Measurements from ENCODE around the gene MGAT3.

The MGAT3 gene

GRCh38 chr22:39530692-39531331, 74.0 kb downstream of the MGAT3 start:
- peaks cover 15% of the 10 kb centered on the region for H3K4me1 ChIP-seq (ENCODE audit: control insufficient read depth, insufficient read depth, low read length, unreplicated experiment)
- no peaks in the 10 kb centered on the region for H3K36me3 ChIP-seq (ENCODE audit: insufficient read depth, low read length)
- H3K27me3 ChIP-seq (ENCODE audit: insufficient read depth, low read length) = no peaks in the 10 kb centered on the region
- H3K27ac ChIP-seq (ENCODE audit: low read depth, low read length) = no peak overlapping the region
- peak overlapping the region; percentile 98; the same call in 1 of the 2 replicates for H3K4me3 ChIP-seq (ENCODE audit: low read depth, low read length)
- H3K79me2 ChIP-seq (ENCODE audit: control insufficient read depth, insufficient read depth, low read length, unreplicated experiment) = peaks cover 18% of the 10 kb centered on the region
- no peak overlapping the region for H2AFZ ChIP-seq (ENCODE audit: low read length, unreplicated experiment)

DNA sequence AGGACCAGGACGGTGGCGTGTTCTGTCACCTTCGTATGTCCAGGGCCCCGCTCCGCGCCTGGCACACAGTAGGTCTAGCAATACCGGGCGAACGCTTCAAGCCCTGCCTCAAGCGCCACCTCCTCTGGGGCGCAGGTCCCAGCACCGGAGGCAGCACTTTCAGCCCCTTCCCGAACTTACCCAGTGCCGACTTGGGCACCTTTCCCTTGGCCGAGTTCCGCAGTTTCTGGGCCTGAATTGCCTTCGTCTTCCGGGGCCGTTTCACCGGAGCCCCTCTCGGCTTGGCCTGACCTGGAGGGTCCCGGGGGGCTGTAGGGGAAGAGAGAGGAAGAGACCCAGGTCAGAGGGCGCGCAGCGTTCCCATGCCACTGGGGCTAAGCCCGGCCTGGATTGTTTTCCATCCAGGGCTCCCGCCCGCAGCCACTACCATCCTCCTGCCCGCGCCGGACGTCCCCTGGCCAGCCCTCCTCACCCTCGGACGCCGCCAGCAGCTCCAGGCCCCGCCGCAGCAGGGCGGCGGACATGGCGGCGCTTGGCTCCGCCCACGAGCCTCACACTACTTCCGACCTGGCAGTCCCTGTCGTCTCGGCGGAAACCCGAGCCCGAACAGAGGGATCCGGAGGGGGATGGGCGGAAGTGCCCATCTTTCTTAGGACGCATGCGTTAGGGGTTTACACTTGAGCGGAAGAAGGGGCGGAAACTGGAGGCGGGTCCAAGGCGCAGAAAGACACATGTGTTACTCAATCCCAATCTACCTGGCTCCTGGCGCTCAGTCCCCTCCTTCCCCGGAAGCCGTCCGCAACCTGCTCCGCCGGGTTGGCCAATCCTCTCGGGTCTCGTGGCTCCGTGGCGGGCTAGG, 75.6 kb downstream of the MGAT3 start, which contains the start of gene RPS19BP1:
Gene RPS19BP1, minus strand, starts transcription at position 534 of the 859 bp plus-strand sequence. Its CDS starts 10 bp downstream, at position 524.
- Histone ChIP-seq H3K4me3 (ENCODE audit: low read depth, low read length) (peak within 1 kb of the TSS; percentile 98), H3K36me3 (ENCODE audit: insufficient read depth, low read length) (no peaks in the 10 kb centered on the region), H3K79me2 (ENCODE audit: control insufficient read depth, insufficient read depth, low read length, unreplicated experiment) (peaks cover 18% of the 10 kb centered on the region), H3K27ac (ENCODE audit: low read depth, low read length) (peak within 1 kb of the TSS; percentile 47), H3K27me3 (ENCODE audit: insufficient read depth, low read length) (no peaks in the 10 kb centered on the region), H2AFZ (ENCODE audit: low read length, unreplicated experiment) (peak within 1 kb of the TSS; percentile 89), H3K4me1 (ENCODE audit: control insufficient read depth, insufficient read depth, low read length, unreplicated experiment) (peaks cover 15% of the 10 kb centered on the region)

DNA sequence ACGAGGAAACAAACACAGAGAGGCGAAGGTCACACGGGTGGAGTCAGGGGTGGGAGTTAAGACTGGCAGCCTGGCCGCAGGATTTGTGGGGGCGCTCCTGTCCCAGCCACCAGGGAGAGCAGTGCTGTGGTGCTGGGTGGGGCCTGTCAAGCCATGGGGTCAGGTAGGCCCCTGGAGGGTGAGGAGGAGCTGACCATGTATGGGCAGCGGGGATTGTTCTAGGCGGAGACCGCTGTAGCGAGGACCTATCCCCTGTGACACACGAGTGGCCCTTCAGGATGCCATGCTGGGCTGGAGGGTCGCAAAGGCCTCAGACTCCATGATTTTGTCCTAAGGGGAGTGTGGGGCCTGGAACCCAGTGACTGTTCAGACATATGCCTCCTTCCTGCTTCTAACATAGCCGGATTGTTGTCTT, 77.3 kb downstream of the MGAT3 start:
- Histone ChIP-seq H3K27ac (ENCODE audit: low read depth, low read length) (no peak overlapping the region), H3K4me1 (ENCODE audit: control insufficient read depth, insufficient read depth, low read length, unreplicated experiment) (peaks cover 13% of the 10 kb centered on the region), H3K4me3 (ENCODE audit: low read depth, low read length) (no peak overlapping the region), H3K36me3 (ENCODE audit: insufficient read depth, low read length) (no peaks in the 10 kb centered on the region), H3K27me3 (ENCODE audit: insufficient read depth, low read length) (no peaks in the 10 kb centered on the region), H2AFZ (ENCODE audit: low read length, unreplicated experiment) (no peak overlapping the region), H3K79me2 (ENCODE audit: control insufficient read depth, insufficient read depth, low read length, unreplicated experiment) (peaks cover 13% of the 10 kb centered on the region)

- Histone ChIP-seq H2AFZ (ENCODE audit: low read length, unreplicated experiment) (no peak overlapping the region), H3K4me3 (ENCODE audit: low read depth, low read length) (0 out of 2 replicates have a peak overlapping the region, but pooled peaks have one; percentile 1), H3K79me2 (ENCODE audit: control insufficient read depth, insufficient read depth, low read length, unreplicated experiment) (peaks cover 13% of the 10 kb centered on the region), H3K36me3 (ENCODE audit: insufficient read depth, low read length) (no peaks in the 10 kb centered on the region), H3K27ac (ENCODE audit: low read depth, low read length) (no peak overlapping the region), H3K27me3 (ENCODE audit: insufficient read depth, low read length) (no peaks in the 10 kb centered on the region), H3K4me1 (ENCODE audit: control insufficient read depth, insufficient read depth, low read length, unreplicated experiment) (peaks cover 9% of the 10 kb centered on the region)
Measured at GRCh38 chr22:39534591-39535356, 78.0 kb downstream of the MGAT3 start.

DNA sequence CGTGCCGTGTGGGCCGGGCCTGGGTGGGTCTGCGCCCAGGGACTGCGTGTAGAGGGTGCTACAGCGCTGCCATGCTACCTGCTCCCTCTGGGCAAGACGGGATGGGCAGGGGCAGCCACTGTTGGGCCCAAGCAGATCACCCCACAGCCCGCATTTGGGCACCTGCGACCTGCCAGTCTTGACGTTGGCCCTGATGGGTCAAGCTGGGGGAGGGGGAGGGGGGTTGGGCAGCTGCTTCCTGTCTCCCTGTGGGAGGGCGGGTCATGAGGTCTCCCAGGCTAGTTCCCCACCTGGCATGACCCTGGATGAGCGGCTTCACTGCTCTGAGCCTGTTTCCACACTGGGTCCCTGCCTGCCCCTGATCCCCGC, 78.5 kb downstream of the MGAT3 start:
- Histone ChIP-seq H3K4me1 (ENCODE audit: control insufficient read depth, insufficient read depth, low read length, unreplicated experiment) (peaks cover 9% of the 10 kb centered on the region), H3K36me3 (ENCODE audit: insufficient read depth, low read length) (no peaks in the 10 kb centered on the region), H3K79me2 (ENCODE audit: control insufficient read depth, insufficient read depth, low read length, unreplicated experiment) (peaks cover 13% of the 10 kb centered on the region), H3K27me3 (ENCODE audit: insufficient read depth, low read length) (no peaks in the 10 kb centered on the region), H3K27ac (ENCODE audit: low read depth, low read length) (no peak overlapping the region), H2AFZ (ENCODE audit: low read length, unreplicated experiment) (no peak overlapping the region), H3K4me3 (ENCODE audit: low read depth, low read length) (no peak overlapping the region)

DNA sequence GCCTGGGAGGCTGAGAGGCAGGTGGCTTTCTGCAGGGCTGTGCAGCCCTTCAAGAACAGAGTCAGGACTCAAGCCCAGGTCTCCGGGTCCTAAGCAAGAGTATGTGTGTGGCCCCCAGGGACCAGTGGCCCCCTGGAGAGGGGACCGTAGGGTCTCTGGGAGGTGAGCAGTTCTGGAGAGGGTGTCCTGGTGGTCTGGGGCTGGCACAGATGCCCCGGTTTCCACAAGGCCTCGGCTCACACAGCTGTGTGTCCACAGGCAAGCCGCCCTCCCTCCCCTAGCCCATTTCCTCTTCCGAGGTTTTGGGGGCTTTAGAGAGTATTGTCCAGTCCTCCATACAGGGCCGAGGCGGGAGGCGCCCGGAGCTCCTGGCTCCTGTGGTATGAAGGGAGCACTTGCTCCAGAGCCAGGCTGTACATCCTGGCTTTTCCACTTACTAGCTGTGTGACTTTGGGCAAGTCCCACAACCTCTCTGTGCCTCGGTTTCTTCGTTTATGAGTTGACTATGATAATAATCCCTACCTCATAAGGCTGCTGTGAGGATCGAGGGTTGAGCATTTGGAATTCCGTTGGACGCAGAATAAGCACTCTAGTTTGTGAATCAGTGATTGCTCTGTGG, 79.1 kb downstream of the MGAT3 start:
- H3K36me3 ChIP-seq (ENCODE audit: insufficient read depth, low read length) = no peaks in the 10 kb centered on the region
- no peaks in the 10 kb centered on the region for H3K27me3 ChIP-seq (ENCODE audit: insufficient read depth, low read length)
- no peak overlapping the region for H3K4me3 ChIP-seq (ENCODE audit: low read depth, low read length)
- peaks cover 7% of the 10 kb centered on the region for H3K4me1 ChIP-seq (ENCODE audit: control insufficient read depth, insufficient read depth, low read length, unreplicated experiment)
- H2AFZ ChIP-seq (ENCODE audit: low read length, unreplicated experiment) = no peak overlapping the region
- H3K79me2 ChIP-seq (ENCODE audit: control insufficient read depth, insufficient read depth, low read length, unreplicated experiment) = peaks cover 12% of the 10 kb centered on the region
- no peak overlapping the region for H3K27ac ChIP-seq (ENCODE audit: low read depth, low read length)

GRCh38 chr22:39536711-39537110, 79.9 kb downstream of the MGAT3 start:
- Histone ChIP-seq H3K4me3 (ENCODE audit: low read depth, low read length) (no peak overlapping the region), H3K4me1 (ENCODE audit: control insufficient read depth, insufficient read depth, low read length, unreplicated experiment) (peaks cover under 1% of the 10 kb centered on the region), H3K27me3 (ENCODE audit: insufficient read depth, low read length) (no peaks in the 10 kb centered on the region), H3K79me2 (ENCODE audit: control insufficient read depth, insufficient read depth, low read length, unreplicated experiment) (peaks cover 5% of the 10 kb centered on the region), H3K27ac (ENCODE audit: low read depth, low read length) (no peak overlapping the region), H2AFZ (ENCODE audit: low read length, unreplicated experiment) (no peak overlapping the region), H3K36me3 (ENCODE audit: insufficient read depth, low read length) (no peaks in the 10 kb centered on the region)

- no peak overlapping the region for H2AFZ ChIP-seq (ENCODE audit: low read length, unreplicated experiment)
- no peaks in the 10 kb centered on the region for H3K4me1 ChIP-seq (ENCODE audit: control insufficient read depth, insufficient read depth, low read length, unreplicated experiment)
- H3K79me2 ChIP-seq (ENCODE audit: control insufficient read depth, insufficient read depth, low read length, unreplicated experiment) = no peaks in the 10 kb centered on the region
- no peak overlapping the region for H3K27ac ChIP-seq (ENCODE audit: low read depth, low read length)
- H3K36me3 ChIP-seq (ENCODE audit: insufficient read depth, low read length) = no peaks in the 10 kb centered on the region
- H3K27me3 ChIP-seq (ENCODE audit: insufficient read depth, low read length) = no peaks in the 10 kb centered on the region
- no peak overlapping the region for H3K4me3 ChIP-seq (ENCODE audit: low read depth, low read length)
Measured at GRCh38 chr22:39537975-39538374, 81.2 kb downstream of the MGAT3 start.

Measured in ACC112 (cell line).